Stimulated activated CD4-positive, alpha-beta T cell treated with anti-CD3 and anti-CD28 coated beads, Interleukin-12 subunit alpha, Interleukin-12 subunit beta, amount 100 ng/mL, for 24 hours (primary cell): ENCODE measurements around the gene NAMPT.
"Not testable (repeated sequence)": the region's sequence is repeated elsewhere in the genome, so short reads cannot be mapped to it uniquely, and the experiment has no call there.

Source experiments
- DNase-seq, 2 experiments: peaks; one replicate each; pipeline ENCODE4 v3.0.0-alpha.2; 2020; ENCODE audit warnings: low read depth in 2 of 2

Gene NAMPT

DNA sequence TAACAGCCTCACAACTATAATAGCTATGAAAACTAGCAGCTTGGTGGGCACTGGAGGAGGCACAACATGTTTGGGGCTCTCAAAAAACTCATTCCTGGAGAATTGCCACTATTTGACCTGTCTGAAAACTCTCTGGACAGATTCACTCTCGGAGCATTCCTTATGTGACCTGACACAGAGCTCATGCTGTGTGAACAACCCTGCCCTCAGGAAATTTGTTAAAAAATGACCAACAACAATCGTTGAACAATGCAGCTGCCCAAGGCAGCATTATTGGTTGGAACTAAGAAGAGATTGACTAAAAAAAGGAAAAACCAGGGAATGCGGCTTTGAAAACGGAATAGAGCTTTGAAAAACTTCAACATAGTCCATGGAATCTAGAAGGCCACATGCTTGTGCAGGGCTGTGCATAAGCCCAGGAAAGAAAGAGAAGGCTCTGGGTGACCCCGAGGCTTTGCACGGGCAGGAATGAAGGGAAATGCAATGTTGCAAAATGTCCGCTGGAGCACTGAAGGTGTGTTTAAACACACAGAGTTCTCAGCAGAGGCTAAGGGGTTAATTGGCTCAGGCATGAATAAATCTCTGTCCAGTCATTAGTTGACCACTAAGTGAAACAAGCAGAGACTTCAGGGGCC is 52.8 kb downstream of the NAMPT start:
- no peak for DNase-seq

DNA sequence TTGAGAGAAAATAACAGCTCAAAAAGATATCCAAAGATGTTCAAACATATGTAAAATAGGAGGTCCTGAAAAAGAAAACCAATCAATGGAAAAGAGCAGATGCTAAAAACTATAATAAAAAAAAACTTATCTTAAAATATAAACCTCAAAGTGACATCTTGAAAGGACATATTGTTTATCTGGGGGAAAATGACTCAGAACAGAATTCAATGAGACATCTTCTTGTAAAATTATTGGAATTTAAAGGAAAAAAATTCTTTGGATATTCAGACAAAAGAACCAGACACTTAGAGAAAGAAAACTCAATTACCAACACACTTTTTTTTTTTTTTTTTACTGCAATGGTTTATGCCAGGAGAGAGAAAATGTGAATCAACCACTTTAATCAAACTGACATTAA is 58.9 kb downstream of the NAMPT start:
- DNase-seq: no peak

DNA sequence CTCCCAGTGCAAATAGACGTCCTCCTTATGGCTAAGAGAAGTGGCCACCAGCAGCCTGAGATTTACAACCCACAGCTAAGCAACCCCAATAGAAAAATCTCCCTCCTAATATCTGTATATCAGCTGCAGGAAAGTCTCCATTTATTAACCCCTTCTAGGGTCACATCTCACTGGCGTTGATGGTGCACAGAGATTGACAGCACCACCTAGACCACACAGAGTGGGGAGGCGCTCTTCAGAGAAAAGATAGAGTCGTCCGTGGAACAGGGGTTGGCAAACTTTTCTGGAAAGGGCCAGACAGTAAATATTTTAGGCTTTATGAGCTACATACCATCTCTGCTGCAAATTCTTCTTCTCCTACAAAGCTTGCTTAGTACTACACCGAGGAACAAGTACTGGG is 60.0 kb downstream of the NAMPT start:
- no peak for DNase-seq

DNA sequence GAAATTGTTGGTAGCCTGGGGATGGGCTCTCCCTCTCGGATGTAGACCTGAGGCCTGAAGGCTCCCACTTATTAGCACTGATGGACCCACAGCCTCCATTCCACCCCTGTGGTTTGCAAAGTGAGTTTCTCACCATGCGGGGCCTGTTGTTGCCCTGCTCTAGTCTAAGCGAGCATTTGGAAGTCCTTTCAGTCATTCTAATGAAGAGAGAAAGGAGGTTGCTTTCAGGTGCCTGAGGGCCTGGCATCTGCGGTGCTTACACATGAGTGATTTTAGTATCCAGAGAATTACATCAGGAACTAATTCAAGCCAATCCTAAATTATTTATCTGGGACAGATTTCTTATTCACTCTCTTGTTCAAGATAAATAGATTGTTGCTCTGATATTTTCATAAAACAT is 61.6 kb downstream of the NAMPT start:
- no peak for DNase-seq

DNA sequence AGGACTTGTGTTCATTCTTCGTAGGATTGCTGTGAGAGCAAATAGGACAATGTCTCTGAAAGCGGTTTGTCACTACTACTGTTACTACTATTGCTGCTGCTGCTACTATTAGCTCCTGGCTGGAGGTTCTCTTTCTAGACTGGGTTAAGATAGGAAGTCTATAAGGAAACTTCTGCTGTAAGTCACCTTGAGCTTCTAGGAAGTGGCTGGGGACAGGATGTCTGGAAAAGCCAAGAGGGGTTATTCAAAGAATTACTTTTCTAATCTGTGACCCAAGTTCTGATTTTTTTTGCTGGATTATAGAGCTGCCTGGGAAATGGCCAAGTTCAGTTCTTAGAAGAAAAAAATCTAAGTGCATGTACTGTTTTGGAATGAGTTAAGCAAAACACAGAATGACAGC is 62.2 kb downstream of the NAMPT start:
- no peak for DNase-seq

DNA sequence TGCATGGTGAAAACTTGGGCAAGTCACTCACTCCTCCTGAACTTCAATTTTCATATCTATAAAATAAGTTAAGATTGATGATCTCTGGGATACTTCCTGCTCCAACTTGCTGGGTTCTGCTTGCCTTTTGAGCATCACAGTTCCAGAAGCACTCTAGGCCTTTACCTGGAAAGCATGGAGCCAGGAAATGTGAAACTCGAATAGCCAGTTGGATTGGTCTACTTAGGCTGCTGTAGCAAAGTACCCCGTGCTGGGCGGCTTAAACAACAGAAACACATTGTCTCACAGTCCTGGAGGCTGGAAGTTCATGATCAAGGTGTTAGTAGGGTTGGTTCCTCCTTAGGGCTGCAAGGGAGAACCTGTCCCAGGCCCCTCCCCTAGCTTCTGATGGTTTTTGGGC is 64.5 kb downstream of the NAMPT start:
- DNase-seq: no peak

DNA sequence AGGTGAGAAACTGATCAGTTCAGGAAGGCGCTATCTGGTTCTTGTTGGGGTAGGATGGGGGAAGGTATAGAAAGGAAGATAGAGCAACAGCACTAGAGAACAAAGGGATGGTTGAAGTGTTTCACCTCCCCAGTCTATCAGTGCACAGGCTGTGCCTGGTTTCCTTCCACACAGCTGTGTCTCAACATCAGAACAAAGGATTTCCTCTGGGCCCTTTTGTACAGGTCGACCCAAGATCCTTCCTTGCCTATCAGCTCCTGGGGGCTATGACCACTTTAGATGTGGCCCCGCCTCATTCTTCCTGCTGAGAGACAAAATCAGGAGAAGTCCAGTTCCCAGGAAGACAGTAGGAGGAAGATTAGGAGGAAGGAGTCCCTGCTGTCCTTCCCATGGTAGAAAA is 65.6 kb downstream of the NAMPT start:
- no peak for DNase-seq

DNA sequence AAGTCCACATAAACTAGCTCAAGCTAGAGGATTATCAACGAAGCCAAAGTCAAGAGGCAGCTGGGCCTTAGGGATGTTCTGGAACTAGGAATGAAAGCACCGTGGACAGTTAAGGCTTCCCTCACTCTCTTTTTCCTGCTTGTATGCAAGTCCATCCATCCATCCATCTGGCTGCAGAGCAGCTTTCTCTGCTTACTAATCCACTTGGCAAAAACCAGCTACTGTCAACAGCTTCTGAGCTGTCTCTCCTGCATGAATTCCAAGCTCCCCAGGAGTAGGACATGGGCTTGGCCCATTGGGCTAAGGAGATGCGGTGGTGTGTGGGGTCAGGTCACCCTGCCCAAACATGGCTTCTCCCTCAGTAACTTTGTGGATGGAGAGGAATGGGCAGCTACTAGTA is 66.2 kb downstream of the NAMPT start:
- no peak for DNase-seq

DNA sequence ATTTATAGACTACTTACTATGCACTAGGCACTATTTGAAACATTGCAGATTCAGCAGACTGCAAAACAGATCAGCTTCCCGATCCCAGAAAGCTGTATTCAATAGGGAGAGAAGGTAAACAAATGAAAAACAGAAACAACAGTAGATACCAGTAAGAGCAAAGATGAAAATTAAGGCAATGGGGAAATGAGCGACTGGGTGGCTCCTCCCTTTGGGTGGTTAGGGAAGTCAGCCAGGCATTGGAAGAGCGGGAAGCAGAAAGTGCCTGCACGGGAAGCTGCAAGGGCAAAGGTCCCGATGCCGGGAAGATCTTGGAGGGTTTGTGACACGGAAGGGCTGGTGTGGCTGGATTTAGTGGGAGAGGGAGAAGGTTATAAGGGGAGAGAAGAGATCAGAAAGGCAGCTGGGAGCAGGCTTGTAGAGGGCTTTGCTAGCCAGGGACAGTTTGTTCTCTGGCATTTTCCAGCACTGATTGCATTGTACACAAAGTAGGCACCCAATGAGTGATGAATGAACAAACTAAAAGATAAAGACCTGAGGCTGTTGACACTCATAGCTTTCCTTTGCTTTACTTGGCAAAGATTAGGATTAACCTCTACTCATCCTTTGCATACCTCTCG is 67.8 kb downstream of the NAMPT start:
- no peak for DNase-seq

DNA sequence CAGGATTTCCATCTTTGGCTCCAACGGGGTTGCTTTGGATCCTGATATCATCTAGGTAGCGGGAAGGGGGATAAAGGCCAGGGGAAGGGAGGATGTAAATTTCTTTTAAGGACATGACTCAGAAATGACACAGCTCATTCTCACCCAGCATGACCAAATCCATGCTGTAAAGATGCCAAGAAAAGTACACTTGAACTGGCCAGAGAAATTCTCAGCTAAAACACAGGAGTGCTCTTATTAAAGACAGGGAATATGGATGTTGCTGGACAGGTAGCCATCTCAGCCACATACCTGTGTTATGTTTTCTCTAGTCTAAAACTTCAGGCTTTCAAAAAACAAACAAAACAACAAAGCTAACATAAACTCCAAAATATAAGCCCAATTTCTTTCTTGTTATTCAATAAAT is 68.3 kb downstream of the NAMPT start:
- no peak for DNase-seq

DNA sequence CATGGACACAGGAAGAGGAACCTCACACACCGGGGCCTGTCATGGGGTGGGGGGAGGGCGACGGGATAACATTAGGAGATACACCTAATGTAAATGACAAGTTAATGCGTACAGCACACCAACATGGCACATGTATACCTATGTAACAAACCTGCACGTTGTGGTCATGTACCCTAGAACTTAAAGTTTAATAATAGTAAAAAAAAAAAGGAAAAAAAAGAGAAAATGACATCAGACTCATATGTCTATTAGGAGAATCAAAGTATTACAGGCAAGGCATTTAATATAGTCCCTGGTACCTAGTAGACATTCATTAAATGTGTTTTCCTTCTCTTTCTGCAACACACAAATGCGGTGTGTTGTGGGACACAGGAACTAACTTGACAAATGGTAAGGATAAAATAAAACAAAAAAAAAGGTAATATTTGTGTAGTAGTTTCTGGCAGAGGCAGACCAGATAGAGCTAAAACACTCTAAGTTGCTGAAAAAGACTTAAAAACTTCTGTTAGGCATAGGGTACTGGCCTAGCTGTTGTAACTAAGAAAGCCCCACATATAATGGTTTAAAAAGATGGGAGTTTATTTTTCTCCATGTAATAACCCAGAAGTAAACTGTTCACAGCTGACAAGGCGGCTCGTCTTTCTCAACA is 68.8 kb downstream of the NAMPT start:
- no peak for DNase-seq

DNA sequence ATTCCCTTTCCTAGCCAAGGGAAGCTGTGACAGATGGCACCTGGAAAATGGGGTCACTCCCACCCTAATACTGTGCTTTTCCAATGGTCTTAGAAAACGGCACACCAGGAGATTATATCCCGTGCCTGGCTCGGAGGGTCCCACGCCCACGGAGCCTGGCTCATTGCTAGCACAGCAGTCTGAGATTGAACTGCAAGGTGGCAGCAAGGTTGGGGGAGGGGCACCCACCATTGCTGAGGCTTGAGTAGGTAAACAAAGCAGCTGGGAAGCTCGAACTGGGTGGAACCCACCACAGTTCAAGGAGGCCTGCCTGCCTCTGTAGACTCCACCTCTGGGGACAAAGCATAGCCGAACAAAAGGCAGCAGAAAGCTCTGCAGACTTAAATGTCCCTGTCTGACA is 75.8 kb downstream of the NAMPT start:
- DNase-seq: not testable (repeated sequence)

DNA sequence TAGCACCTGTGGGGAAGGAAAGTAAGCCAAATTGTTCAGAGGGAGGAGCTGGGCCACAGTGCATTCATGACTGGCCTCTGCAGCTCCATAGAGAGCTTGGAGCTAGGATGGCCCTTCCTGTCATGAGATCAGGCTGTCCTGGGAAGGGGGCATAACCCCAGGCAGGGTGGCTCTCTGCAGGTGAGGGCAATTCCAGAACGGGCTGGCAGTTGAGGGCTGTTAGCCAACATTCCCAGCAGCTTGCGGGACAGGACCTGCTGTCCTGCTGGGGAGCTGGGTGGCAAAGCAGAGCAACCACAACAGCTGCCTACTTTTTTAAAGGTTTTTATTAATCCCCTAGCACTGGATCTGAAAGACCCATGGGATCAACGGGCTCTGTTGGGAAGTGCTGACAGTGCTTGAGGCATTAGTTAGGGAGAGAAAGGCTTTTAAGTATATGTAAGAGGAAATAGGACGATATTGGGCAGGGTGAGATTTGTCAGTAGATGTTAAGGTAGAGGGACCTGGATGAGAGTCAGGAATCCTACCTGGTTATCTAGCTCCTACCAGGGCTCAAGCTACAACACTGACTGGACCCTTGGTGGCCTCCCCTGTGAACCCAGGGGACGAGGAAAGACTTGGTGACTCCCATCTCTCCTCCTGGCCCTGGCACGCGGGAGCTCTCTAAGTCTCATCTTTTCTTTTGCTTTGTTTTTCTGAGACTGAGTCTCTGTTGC is 77.8 kb downstream of the NAMPT start:
- no peak for DNase-seq

DNA sequence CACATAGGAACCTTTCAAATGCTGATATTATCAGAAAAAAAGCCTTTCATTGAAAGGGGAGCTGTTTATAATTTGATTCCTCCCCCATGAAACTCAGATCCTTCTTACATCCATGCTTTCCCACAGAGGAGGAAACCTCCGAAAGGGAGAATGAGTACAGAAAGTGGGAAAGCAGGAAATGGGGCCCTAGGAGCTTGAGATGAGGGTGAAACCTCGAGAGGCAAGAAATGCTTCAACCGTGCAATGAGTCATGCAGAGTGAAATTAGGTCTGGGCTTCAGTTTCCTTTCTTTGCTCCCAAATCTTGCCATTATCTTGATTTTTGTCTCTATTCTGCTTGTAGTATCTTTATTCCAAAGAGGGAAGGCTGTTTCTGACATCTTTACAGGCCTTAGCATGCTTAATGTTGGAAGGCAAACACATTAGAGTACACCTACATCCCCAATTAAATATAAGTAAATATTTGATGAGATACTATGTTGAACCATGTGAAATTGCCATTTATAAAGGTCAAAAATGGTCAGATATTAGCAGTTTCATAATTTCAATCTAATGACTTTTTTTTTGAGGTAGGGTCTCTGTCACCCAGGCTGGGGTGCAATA is 79.1 kb downstream of the NAMPT start:
- DNase-seq: no peak

DNA sequence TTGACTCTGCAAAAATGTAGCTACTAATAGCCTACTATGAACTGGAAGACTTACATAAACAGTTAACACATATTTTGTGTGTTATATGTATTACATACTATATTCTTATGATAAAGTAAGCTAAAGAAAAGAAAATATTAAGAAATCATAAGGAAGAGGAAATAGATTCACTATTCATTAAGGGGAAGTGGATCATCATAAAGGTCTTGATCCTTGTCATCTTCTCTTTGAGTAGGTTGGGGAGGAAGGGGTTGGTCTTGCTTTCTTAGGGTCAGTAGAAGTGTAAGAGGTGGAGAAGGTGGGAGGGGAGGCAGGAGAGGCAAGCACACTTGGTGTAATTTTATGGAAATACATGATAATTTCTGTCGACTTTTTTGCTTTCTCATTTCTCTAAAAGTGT is 81.3 kb downstream of the NAMPT start:
- no peak for DNase-seq

DNA sequence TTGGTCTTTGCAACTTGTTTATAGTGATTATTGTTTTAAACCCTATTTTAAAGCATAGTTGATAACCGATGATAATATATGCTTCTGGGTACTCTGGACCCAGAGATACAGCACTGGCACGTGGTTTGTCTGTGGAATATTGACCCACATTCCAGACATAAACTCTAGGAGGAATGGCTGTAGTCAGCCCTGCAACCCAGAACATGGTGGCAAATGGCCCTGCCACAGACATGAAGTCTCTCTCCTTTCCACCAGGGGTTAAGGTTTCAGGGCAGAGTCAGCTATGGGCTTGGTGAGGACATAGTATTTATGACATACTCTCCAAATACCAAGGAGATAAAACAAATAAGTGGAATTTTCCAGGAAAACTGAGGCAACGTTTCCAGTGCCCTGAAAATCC is 83.6 kb downstream of the NAMPT start:
- DNase-seq: no peak

DNA sequence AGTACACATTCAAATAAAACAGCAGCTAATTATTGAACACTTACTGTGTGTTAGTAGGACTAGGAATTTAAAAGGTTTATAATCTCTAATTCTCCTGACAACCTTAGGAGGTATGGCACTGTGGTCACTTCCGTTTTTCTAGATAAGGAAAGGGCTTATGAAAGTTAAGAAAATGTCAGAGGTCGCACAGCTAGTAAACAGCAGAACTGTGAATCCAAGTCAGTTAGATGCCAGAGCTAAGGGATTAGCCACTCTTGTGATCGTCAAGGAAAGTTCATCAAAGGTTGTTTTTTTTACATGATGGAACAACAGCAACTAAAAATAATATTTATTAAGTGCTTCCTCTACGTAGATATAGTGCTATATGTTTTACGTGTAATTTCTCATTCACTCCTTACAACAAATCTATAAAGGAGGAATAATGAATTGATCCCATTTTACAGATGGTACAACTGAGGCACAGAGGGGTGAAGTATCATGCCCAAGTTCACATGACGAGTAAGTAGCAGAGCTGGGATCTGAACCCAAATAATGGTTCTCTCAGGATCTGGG is 84.9 kb downstream of the NAMPT start:
- no peak for DNase-seq

DNA sequence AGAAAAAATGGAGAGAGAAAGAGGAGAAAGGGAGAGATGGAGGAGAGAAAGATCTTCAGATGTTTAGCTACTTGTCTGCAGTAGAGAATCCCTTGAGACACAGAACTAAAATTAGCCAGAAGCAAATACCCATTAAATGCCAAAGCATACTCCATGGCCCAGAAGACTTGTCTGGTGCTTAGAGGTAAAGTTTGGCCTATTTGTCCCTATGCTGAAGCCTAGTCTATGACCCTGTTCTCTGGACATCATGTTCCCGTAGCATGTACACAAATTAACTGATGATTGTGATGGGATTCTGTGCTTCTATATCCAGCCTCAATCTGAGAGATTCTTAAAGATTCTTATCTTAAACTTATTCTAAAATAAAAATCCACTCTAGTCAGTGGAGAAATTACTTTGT is 85.8 kb downstream of the NAMPT start:
- DNase-seq: no peak
